HG03439 (cell line): ENCODE data around the gene KRT20.

ENCODE experiments used
- ATAC-seq: cut with Tn5 transposase; IDR thresholded peaks from one replicate; pipeline ENCODE4 v1.9.1; 2021; ENCODE audit warnings: mild to moderate bottlenecking, moderate library complexity; ENCODE audit not compliant: unreplicated experiment

The KRT20 gene

GRCh38 chr17:40854175-40854814 lies 30.7 kb downstream of the KRT20 start:
- no peak for ATAC-seq

- ATAC-seq = no peak
Observed at GRCh38 chr17:40852364-40852763, 32.7 kb downstream of the KRT20 start.

GRCh38 chr17:40850293-40850972 lies 34.6 kb downstream of the KRT20 start:
- no peak for ATAC-seq

- no peak for ATAC-seq
Observed at GRCh38 chr17:40849723-40850122, 35.3 kb downstream of the KRT20 start.

- no peak for ATAC-seq
Observed at GRCh38 chr17:40848583-40849235, 36.3 kb downstream of the KRT20 start.

GRCh38 chr17:40846515-40847144 lies 38.4 kb downstream of the KRT20 start:
- no peak for ATAC-seq

- ATAC-seq = no peak
Observed at GRCh38 chr17:40844671-40845107, 40.4 kb downstream of the KRT20 start.

GRCh38 chr17:40843242-40843641 lies 41.8 kb downstream of the KRT20 start:
- ATAC-seq = no peak

- no peak for ATAC-seq
Observed at GRCh38 chr17:40841246-40841645, 43.8 kb downstream of the KRT20 start.

GRCh38 chr17:40839194-40839593 lies 45.8 kb downstream of the KRT20 start:
- no peak for ATAC-seq

- ATAC-seq = no peak
Observed at GRCh38 chr17:40836020-40836419, 49.0 kb downstream of the KRT20 start.

GRCh38 chr17:40833882-40834281 lies 51.2 kb downstream of the KRT20 start:
- ATAC-seq = no peak

GRCh38 chr17:40832840-40833239 lies 52.2 kb downstream of the KRT20 start:
- no peak for ATAC-seq

- ATAC-seq = no peak
Observed at GRCh38 chr17:40830085-40830776, 54.8 kb downstream of the KRT20 start.

- ATAC-seq = no peak
Observed at GRCh38 chr17:40828454-40829044, 56.5 kb downstream of the KRT20 start.

GRCh38 chr17:40827746-40828453 lies 57.1 kb downstream of the KRT20 start:
- ATAC-seq = no peak
